SK-N-SH (cell line): Measurements from ENCODE around the gene SND1.

Source experiments
- GABPA ChIP-seq: IDR thresholded peaks from 2 replicates; pipeline ENCODE4 v1.4.0; 2012; ENCODE audit warnings: low read depth, mild to moderate bottlenecking
- GATA2 ChIP-seq: sonication (generic); formaldehyde crosslinking; IDR thresholded peaks from 2 replicates; pipeline ENCODE4 v1.5.0; 2020; ENCODE audit warnings: mild to moderate bottlenecking, missing genetic modification reagents
- SMC3 ChIP-seq: IDR thresholded peaks from 2 replicates; pipeline ENCODE4 v1.6.1; 2012; ENCODE audit warnings: low read depth, low read length, improper control_type of control experiment
- YY1 ChIP-seq: IDR thresholded peaks from 2 replicates; pipeline ENCODE4 v1.4.0; 2012; ENCODE audit warnings: low read depth, mild to moderate bottlenecking

- no peak for TF ChIP-seq GABPA
- no peak for TF ChIP-seq SMC3
- no peak for TF ChIP-seq YY1
- no peak for TF ChIP-seq GATA2 (CRISPR knock-in tag)
Observed at GRCh38 chr7:127979728-127980126, 327.7 kb downstream of the SND1 start.
